ENCODE results near the gene PRRC2A. TPM values are rescaled to one million over a fixed set of nuclear protein-coding genes. Genes with fewer than 3 reads are reported as not detected.
A peak's percentile ranks its signal among the peaks of the same experiment; 100 is the strongest.

Gene PRRC2A
- total and polyA plus RNA-seq, 4 donors = 28.5 to 164 (median 153) TPM

GRCh38 chr6:31658983-31659648, 38.6 kb downstream of the PRRC2A start:
- DNase-seq (no peak), ATAC-seq (ENCODE audit: low FRiP score) (no peak)
- Histone ChIP-seq H3K4me1 (ENCODE audit: control insufficient read depth in 1 of 2, insufficient read depth in 2 of 2, low read length in 2 of 2) (no peaks in the 10 kb centered on the region), H3K36me3 (ENCODE audit: control insufficient read depth in 1 of 2, insufficient read depth in 2 of 2, low read length in 1 of 2) (peaks cover 0 to 1% of the 10 kb centered on the region in 2 donors), H3K4me3 (ENCODE audit: low read length in 2 of 2) (no peak overlapping the region), H3K9me3 (ENCODE audit: control insufficient read depth, low read length) (no peaks in the 10 kb centered on the region), H3K27me3 (ENCODE audit: control insufficient read depth in 1 of 2, insufficient read depth in 2 of 2, low read length in 1 of 2) (no peaks in the 10 kb centered on the region), H3K27ac (ENCODE audit: low read depth in 1 of 2, low read length in 2 of 2) (peak overlapping the region in 1 of 2 donors; percentile 95)
- intact Hi-C loops (cut with DNase I) = loop anchor here in 1 of 2 donors (10.0 kb wide), 1 partner anchor 1756 kb away; the partner anchor contains the start of genes CUTA and PHF1
- WGBS, 2 donors = 80 to 84% methylated on average over 13 of the region's 13 CpGs

- 20 to 25% methylated on average over 13 of the region's 13 CpGs for WGBS, 2 donors
- Histone ChIP-seq H3K27ac (ENCODE audit: low read depth in 1 of 2, low read length in 2 of 2) (peak overlapping the region; percentile 57 to 95), H3K4me1 (ENCODE audit: control insufficient read depth in 1 of 2, insufficient read depth in 2 of 2, low read length in 2 of 2) (no peaks in the 10 kb centered on the region), H3K9me3 (ENCODE audit: control insufficient read depth, low read length) (no peaks in the 10 kb centered on the region), H3K27me3 (ENCODE audit: control insufficient read depth in 1 of 2, insufficient read depth in 2 of 2, low read length in 1 of 2) (no peaks in the 10 kb centered on the region), H3K4me3 (ENCODE audit: low read length in 2 of 2) (peak overlapping the region; percentile 83 to 85), H3K36me3 (ENCODE audit: control insufficient read depth in 1 of 2, insufficient read depth in 2 of 2, low read length in 1 of 2) (peaks cover 0 to 1% of the 10 kb centered on the region in 2 donors)
- intact Hi-C loops (cut with DNase I) = loop anchor here in 1 of 2 donors (5.0 to 10.0 kb wide), 2 partner anchors 38 to 1755 kb away; partner anchors contain the start of genes CUTA, PHF1 and PRRC2A
- DNase-seq = peak in 1 of 2 donors; percentile 52
- ATAC-seq (ENCODE audit: low FRiP score) = no peak
Measured at GRCh38 chr6:31659649-31660380, 39.3 kb downstream of the PRRC2A start.

- H3K36me3 ChIP-seq (ENCODE audit: control insufficient read depth in 1 of 2, insufficient read depth in 2 of 2, low read length in 1 of 2) = peaks cover 0 to 1% of the 10 kb centered on the region in 2 donors
- WGBS, 2 donors = 0 to 1% methylated on average over 50 to 52 of the region's 52 CpGs
- H3K4me1 ChIP-seq (ENCODE audit: control insufficient read depth in 1 of 2, insufficient read depth in 2 of 2, low read length in 2 of 2) = no peaks in the 10 kb centered on the region
- peak; percentile 91 to 95 for DNase-seq
- H3K27ac ChIP-seq (ENCODE audit: low read depth in 1 of 2, low read length in 2 of 2) = peak within 1 kb of the TSS; percentile 57 to 95
- H3K27me3 ChIP-seq (ENCODE audit: control insufficient read depth in 1 of 2, insufficient read depth in 2 of 2, low read length in 1 of 2) = no peaks in the 10 kb centered on the region
- H3K4me3 ChIP-seq (ENCODE audit: low read length in 2 of 2) = peak within 1 kb of the TSS; percentile 83 to 85
- intact Hi-C loops (cut with DNase I) = loop anchor here in 1 of 2 donors (5.0 kb wide), 1 partner anchor 38 kb away; the partner anchor contains the start of gene PRRC2A
- peak; percentile 87 for ATAC-seq (ENCODE audit: low FRiP score)
- no peaks in the 10 kb centered on the region for H3K9me3 ChIP-seq (ENCODE audit: control insufficient read depth, low read length)
Measured at GRCh38 chr6:31660381-31661261, 40.1 kb downstream of the PRRC2A start, which contains the start of gene C6orf47. TSS of gene C6orf47 (minus strand) at chr6:31660778. CDS start at chr6:31659947, 831 bp downstream.

GRCh38 chr6:31661262-31662123, 41.0 kb downstream of the PRRC2A start:
- H3K27me3 ChIP-seq (ENCODE audit: control insufficient read depth in 1 of 2, insufficient read depth in 2 of 2, low read length in 1 of 2) = no peaks in the 10 kb centered on the region
- peaks cover 0 to 1% of the 10 kb centered on the region in 2 donors for H3K36me3 ChIP-seq (ENCODE audit: control insufficient read depth in 1 of 2, insufficient read depth in 2 of 2, low read length in 1 of 2)
- 74 to 76% methylated on average over 12 of the region's 12 CpGs for WGBS, 2 donors
- H3K4me1 ChIP-seq (ENCODE audit: control insufficient read depth in 1 of 2, insufficient read depth in 2 of 2, low read length in 2 of 2) = no peaks in the 10 kb centered on the region
- intact Hi-C loops (cut with DNase I) = loop anchor here in 1 of 2 donors (5.0 kb wide), 1 partner anchor 39 kb away; the partner anchor contains the start of gene PRRC2A
- H3K4me3 ChIP-seq (ENCODE audit: low read length in 2 of 2) = no peak overlapping the region
- no peak for DNase-seq
- no peak for ATAC-seq (ENCODE audit: low FRiP score)
- H3K9me3 ChIP-seq (ENCODE audit: control insufficient read depth, low read length) = no peaks in the 10 kb centered on the region
- H3K27ac ChIP-seq (ENCODE audit: low read depth in 1 of 2, low read length in 2 of 2) = peak overlapping the region in 1 of 2 donors; percentile 57

GRCh38 chr6:31662124-31662723, 41.7 kb downstream of the PRRC2A start:
- no peaks in the 10 kb centered on the region for H3K9me3 ChIP-seq (ENCODE audit: control insufficient read depth, low read length)
- no peaks in the 10 kb centered on the region for H3K4me1 ChIP-seq (ENCODE audit: control insufficient read depth in 1 of 2, insufficient read depth in 2 of 2, low read length in 2 of 2)
- no peak for ATAC-seq (ENCODE audit: low FRiP score)
- 85 to 88% methylated on average over 12 of the region's 12 CpGs for WGBS, 2 donors
- peaks cover 0 to under 1% of the 10 kb centered on the region in 2 donors for H3K36me3 ChIP-seq (ENCODE audit: control insufficient read depth in 1 of 2, insufficient read depth in 2 of 2, low read length in 1 of 2)
- no peak for DNase-seq
- no peak overlapping the region for H3K27ac ChIP-seq (ENCODE audit: low read depth in 1 of 2, low read length in 2 of 2)
- H3K4me3 ChIP-seq (ENCODE audit: low read length in 2 of 2) = no peak overlapping the region
- H3K27me3 ChIP-seq (ENCODE audit: control insufficient read depth in 1 of 2, insufficient read depth in 2 of 2, low read length in 1 of 2) = no peaks in the 10 kb centered on the region
- intact Hi-C loops (cut with DNase I) = loop anchor here in 1 of 2 donors (5.0 kb wide), 1 partner anchor 40 kb away; the partner anchor contains the start of gene PRRC2A

- Histone ChIP-seq H3K27ac (ENCODE audit: low read depth in 1 of 2, low read length in 2 of 2) (peak overlapping the region in 1 of 2 donors; percentile 86), H3K36me3 (ENCODE audit: control insufficient read depth in 1 of 2, insufficient read depth in 2 of 2, low read length in 1 of 2) (peaks cover 0 to 2% of the 10 kb centered on the region in 2 donors), H3K27me3 (ENCODE audit: control insufficient read depth in 1 of 2, insufficient read depth in 2 of 2, low read length in 1 of 2) (no peaks in the 10 kb centered on the region), H3K9me3 (ENCODE audit: control insufficient read depth, low read length) (no peaks in the 10 kb centered on the region), H3K4me3 (ENCODE audit: low read length in 2 of 2) (peak overlapping the region; percentile 23 to 46), H3K4me1 (ENCODE audit: control insufficient read depth in 1 of 2, insufficient read depth in 2 of 2, low read length in 2 of 2) (no peaks in the 10 kb centered on the region)
- WGBS, 2 donors = 46 to 56% methylated on average over 9 of the region's 9 CpGs
- intact Hi-C loops (cut with DNase I) = loop anchor here in 1 of 2 donors (5.0 kb wide), 1 partner anchor 41 kb away; the partner anchor contains the start of gene PRRC2A
- ATAC-seq (ENCODE audit: low FRiP score) = no peak
- DNase-seq = no peak
Measured at GRCh38 chr6:31663126-31663960, 42.8 kb downstream of the PRRC2A start.
